HepG2 (cell line): ENCODE measurements around the gene ERF. TPM values are rescaled to one million over a fixed set of nuclear protein-coding genes. Genes with fewer than 3 reads are reported as not detected.

Experiments used
- ATAC-seq: fragments of 200-7000 bp; cut with Tn5 transposase; 3 replicates; pipeline ENCODE4 v1.9.1; 2020; ENCODE audit warnings: mild to moderate bottlenecking, moderate library complexity
- BruUV-seq: library from RNA; stranded (reverse); fragments of 400-500 nt; replicated peaks from 2 replicates; lab custom pipeline; 2021; lab: Mats Ljungman, UMichigan
- CTCF ChIA-PET: fragments of 300-600 bp; formaldehyde crosslinking; extraction: SDS; loops from one replicate; lab custom pipeline; 2021; ENCODE audit warnings: low total read pairs, inconsistent platforms, low intra/inter-chr PET ratio; lab: Yijun Ruan, JAX
- POLR2A ChIA-PET: fragments of 350-600 bp; sonication (Branson Sonifier 250); formaldehyde crosslinking; loops from one replicate; lab custom pipeline; 2020; ENCODE audit warnings: antibody characterized with exemption, inconsistent platforms; lab: Yijun Ruan, JAX
- DNase-seq: peaks from one replicate; pipeline ENCODE4 v3.0.0-alpha.2; 2015; ENCODE audit warnings: low spot score
- FAIRE-seq: peaks from 3 replicates; lab custom pipeline; 2011; peaks lifted over from hg19 to GRCh38; lab: Jason Lieb, UNC
- H2AFZ ChIP-seq: one replicate; pipeline ENCODE4 v1.6.1; 2011; ENCODE audit warnings: low read length, inconsistent platforms
- H3K27ac ChIP-seq: fragments of 300-600 bp; 3 replicates; pipeline ENCODE4 v1.8.0; 2011; ENCODE audit warnings: mixed run types, mild to moderate bottlenecking, mixed read lengths, low read length, inconsistent platforms; ENCODE audit not compliant: insufficient read depth; ENCODE audit errors: extremely low read length
- H3K27me3 ChIP-seq, 2 experiments: fragments of 200-600 bp in 1 of 2; 2 replicates in 1 of 2; 3 replicates in 1 of 2; pipeline versions ENCODE4 v1.6.0 to v1.8.0; 2011; ENCODE audit warnings: low read length in 2 of 2, mild to moderate bottlenecking in 2 of 2, moderate library complexity in 2 of 2, inconsistent platforms in 1 of 2; ENCODE audit not compliant: insufficient read depth in 2 of 2, control insufficient read depth in 1 of 2
- H3K36me3 ChIP-seq, 2 experiments: fragments of 200-600 bp in 1 of 2; replicated peaks in 1 of 2; 2 replicates in 1 of 2; 3 replicates in 1 of 2; pipeline versions ENCODE4 v1.5.1 to v1.8.0; 2011; ENCODE audit warnings: low read length in 2 of 2, inconsistent platforms in 1 of 2; ENCODE audit not compliant: insufficient read depth in 2 of 2, control insufficient read depth in 1 of 2
- H3K4me1 ChIP-seq: 2 replicates; pipeline ENCODE4 v1.5.1; 2012; ENCODE audit warnings: low read length, inconsistent platforms; ENCODE audit not compliant: insufficient read depth
- H3K4me2 ChIP-seq: 2 replicates; pipeline ENCODE4 v1.6.0; 2011; ENCODE audit warnings: low read depth, low read length, inconsistent platforms
- H3K4me3 ChIP-seq, 3 experiments: fragments of 200-600 bp in 1 of 3; sonication (generic), shearing (Covaris generic) in 1 of 3; replicated peaks in 1 of 3; 2 replicates each; pipeline ENCODE4 v1.5.1; 2011 to 2016; ENCODE audit warnings: low read length in 3 of 3, inconsistent platforms in 2 of 3, low read depth in 2 of 3, mild to moderate bottlenecking in 2 of 3, control low read depth in 1 of 3, mixed read lengths in 1 of 3; ENCODE audit not compliant: insufficient read depth in 1 of 3
- H3K79me2 ChIP-seq: one replicate; pipeline ENCODE4 v1.6.1; 2011; ENCODE audit warnings: low read length, inconsistent platforms; ENCODE audit not compliant: insufficient read depth
- H3K9ac ChIP-seq: 2 replicates; pipeline ENCODE4 v1.6.0; 2011; ENCODE audit warnings: mild to moderate bottlenecking, low read depth, low read length, inconsistent platforms; ENCODE audit not compliant: insufficient read depth
- H3K9me3 ChIP-seq: 2 replicates; pipeline ENCODE4 v1.5.1; 2012; ENCODE audit warnings: mild to moderate bottlenecking, low read length
- H4K20me1 ChIP-seq: 2 replicates; pipeline ENCODE4 v1.6.0; 2011; ENCODE audit warnings: inconsistent platforms, mild to moderate bottlenecking, low read length, moderate library complexity; ENCODE audit not compliant: insufficient read depth
- AGO2 ChIP-seq: fragments of 200-400 bp; formaldehyde crosslinking; optimal IDR thresholded peaks from 2 replicates; pipeline ENCODE3; 2017; ENCODE audit warnings: mild to moderate bottlenecking, low read depth, low read length, moderate library complexity
- ATF7 ChIP-seq, 2 experiments: fragments of 450-650 bp in 1 of 2; sonication (generic) in 1 of 2; formaldehyde crosslinking in 1 of 2; IDR thresholded peaks; 2 replicates each; pipeline versions ENCODE4 v1.4.0 to v1.6.1; 2016 to 2020; ENCODE audit warnings: antibody characterized with exemption in 1 of 2, mild to moderate bottlenecking in 1 of 2, missing genetic modification reagents in 1 of 2
- CREB1 ChIP-seq, 2 experiments: fragments of 450-650 bp in 1 of 2; IDR thresholded peaks; 2 replicates each; pipeline ENCODE4 v1.6.1; 2016 to 2017; ENCODE audit warnings: control low read depth in 1 of 2, mild to moderate bottlenecking in 1 of 2, missing compliant biosample characterization in 1 of 2, missing genetic modification characterization in 1 of 2
- RBFOX2 ChIP-seq: fragments of 200-400 bp; formaldehyde crosslinking; IDR thresholded peaks from 2 replicates; pipeline ENCODE4 v1.6.1; 2017; ENCODE audit warnings: low read depth, mild to moderate bottlenecking, low read length
- WGBS: methylation state at CpG from one replicate; pipeline ENCODE4 v1.1.6; 2017; ENCODE audit warnings: low lambda C conversion rate; 5-methylcytosine and 5-hydroxymethylcytosine counted together
- in situ Hi-C: cut with HindIII; loops from 2 replicates; pipeline ENCODE4 v1.10.0; 2017; ENCODE audit warnings: low pct_unique_long_range_greater_than_20kb; ENCODE audit not compliant: extremely low pct_ligation_motif_present
- intact Hi-C: fragments of 100-400 bp; cut with micrococcal nuclease; formaldehyde crosslinking; loops from one replicate; pipeline ENCODE4 v1.10.0; 2022; ENCODE audit not compliant: unreplicated experiment
- polyA plus RNA-seq, 8 experiments: library from polyadenylated mRNA; depleted of rRNA in 3 of 8; stranded (reverse) in 7 of 8; unstranded in 1 of 8; fragments of >200 nt; fragmentation: Illumina TruSeq in 4 of 8; extraction: Trizol in 4 of 8; gene quantifications; 2 replicates each; pipeline versions ENCODE4 v1.2.1 to v1.2.3, GENCODE V29; 2011 to 2016; ENCODE audit warnings: low read depth in 4 of 8, missing spikeins in 1 of 8, mixed read lengths in 1 of 8; ENCODE audit not compliant: insufficient read depth in 1 of 8
- total RNA-seq, 5 experiments: library from RNA; depleted of rRNA; stranded (reverse); fragments of >200 nt; fragmentation: Illumina TruSeq; extraction: Trizol; gene quantifications; 2 replicates each; pipeline ENCODE4 v1.2.3, GENCODE V29; 2016; ENCODE audit warnings: low read depth in 1 of 5
- TF ChIP-seq, protein P1 (sequence below): sonication (generic); formaldehyde crosslinking; IDR thresholded peaks from 2 replicates; pipeline ENCODE4 v1.5.0; 2020; ENCODE audit warnings: mild to moderate bottlenecking, missing genetic modification reagents, borderline replicate concordance
- TF ChIP-seq, protein P2 (sequence below): sonication (generic); formaldehyde crosslinking; IDR thresholded peaks from 2 replicates; pipeline ENCODE4 v1.4.0; 2020; ENCODE audit warnings: missing genetic modification reagents

ERF gene
- total and polyA plus RNA-seq, 2 of the 13 experiments (the other 11 are each of a cell fraction or from before 2014, with no cell fraction given): 67.1 to 69.9 TPM

DNA sequence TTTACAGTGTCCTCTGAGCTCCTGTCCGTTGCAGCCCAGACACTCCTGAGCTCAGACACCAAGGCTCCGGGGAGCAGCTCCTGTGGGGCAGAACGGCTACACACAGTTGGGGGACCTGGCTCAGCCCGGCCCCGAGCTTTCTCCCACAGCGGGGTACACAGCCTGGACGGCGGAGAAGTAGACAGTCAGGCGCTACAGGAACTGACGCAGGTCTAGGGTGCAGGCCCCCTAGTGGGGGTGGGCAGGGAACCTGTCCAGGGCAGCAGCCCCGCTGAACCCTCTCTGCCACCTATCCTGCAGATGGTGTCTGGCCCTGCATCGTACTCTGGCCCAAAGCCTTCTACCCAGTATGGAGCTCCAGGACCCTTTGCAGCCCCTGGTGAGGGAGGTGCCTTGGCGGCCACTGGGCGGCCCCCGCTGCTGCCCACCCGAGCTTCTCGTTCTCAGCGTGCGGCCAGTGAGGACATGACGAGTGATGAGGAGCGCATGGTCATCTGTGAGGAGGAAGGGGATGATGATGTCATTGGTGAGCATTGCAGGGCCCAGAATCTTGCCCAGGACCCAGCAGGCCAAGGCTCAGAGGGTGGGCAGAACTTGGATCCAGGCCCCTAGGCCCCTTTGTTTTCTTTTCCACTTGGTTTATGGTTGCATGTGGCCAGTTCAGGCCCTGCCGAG lies 34.1 kb upstream of the ERF start:
- WGBS: 98% methylated on average over 12 of the region's 22 CpGs
- peak; percentile 77 for TF ChIP-seq ATF7 (IDR thresholded peaks at IDR 0.05)
- TF ChIP-seq ATF7 (CRISPR knock-in tag; IDR thresholded peaks at IDR 0.05): no peak
- peak; percentile 71 for TF ChIP-seq AGO2
- TF ChIP-seq CREB1 (IDR thresholded peaks at IDR 0.05): peak; percentile 60; the same call in 1 of the 2 replicates
- TF ChIP-seq CREB1 (CRISPR knock-in tag; IDR thresholded peaks at IDR 0.05): no peak
- TF ChIP-seq RBFOX2: 0 out of 2 replicates have a peak, but pooled peaks have one; percentile 42
- TF ChIP-seq, protein P1, sequence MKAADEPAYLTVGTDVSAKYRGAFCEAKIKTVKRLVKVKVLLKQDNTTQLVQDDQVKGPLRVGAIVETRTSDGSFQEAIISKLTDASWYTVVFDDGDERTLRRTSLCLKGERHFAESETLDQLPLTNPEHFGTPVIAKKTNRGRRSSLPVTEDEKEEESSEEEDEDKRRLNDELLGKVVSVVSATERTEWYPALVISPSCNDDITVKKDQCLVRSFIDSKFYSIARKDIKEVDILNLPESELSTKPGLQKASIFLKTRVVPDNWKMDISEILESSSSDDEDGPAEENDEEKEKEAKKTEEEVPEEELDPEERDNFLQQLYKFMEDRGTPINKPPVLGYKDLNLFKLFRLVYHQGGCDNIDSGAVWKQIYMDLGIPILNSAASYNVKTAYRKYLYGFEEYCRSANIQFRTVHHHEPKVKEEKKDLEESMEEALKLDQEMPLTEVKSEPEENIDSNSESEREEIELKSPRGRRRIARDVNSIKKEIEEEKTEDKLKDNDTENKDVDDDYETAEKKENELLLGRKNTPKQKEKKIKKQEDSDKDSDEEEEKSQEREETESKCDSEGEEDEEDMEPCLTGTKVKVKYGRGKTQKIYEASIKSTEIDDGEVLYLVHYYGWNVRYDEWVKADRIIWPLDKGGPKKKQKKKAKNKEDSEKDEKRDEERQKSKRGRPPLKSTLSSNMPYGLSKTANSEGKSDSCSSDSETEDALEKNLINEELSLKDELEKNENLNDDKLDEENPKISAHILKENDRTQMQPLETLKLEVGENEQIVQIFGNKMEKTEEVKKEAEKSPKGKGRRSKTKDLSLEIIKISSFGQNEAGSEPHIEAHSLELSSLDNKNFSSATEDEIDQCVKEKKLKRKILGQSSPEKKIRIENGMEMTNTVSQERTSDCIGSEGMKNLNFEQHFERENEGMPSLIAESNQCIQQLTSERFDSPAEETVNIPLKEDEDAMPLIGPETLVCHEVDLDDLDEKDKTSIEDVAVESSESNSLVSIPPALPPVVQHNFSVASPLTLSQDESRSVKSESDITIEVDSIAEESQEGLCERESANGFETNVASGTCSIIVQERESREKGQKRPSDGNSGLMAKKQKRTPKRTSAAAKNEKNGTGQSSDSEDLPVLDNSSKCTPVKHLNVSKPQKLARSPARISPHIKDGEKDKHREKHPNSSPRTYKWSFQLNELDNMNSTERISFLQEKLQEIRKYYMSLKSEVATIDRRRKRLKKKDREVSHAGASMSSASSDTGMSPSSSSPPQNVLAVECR (CRISPR knock-in tag): no peak
- TF ChIP-seq, protein P2, sequence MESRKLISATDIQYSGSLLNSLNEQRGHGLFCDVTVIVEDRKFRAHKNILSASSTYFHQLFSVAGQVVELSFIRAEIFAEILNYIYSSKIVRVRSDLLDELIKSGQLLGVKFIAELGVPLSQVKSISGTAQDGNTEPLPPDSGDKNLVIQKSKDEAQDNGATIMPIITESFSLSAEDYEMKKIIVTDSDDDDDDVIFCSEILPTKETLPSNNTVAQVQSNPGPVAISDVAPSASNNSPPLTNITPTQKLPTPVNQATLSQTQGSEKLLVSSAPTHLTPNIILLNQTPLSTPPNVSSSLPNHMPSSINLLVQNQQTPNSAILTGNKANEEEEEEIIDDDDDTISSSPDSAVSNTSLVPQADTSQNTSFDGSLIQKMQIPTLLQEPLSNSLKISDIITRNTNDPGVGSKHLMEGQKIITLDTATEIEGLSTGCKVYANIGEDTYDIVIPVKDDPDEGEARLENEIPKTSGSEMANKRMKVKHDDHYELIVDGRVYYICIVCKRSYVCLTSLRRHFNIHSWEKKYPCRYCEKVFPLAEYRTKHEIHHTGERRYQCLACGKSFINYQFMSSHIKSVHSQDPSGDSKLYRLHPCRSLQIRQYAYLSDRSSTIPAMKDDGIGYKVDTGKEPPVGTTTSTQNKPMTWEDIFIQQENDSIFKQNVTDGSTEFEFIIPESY (CRISPR knock-in tag): peak; percentile 16; the same call in 1 of the 2 replicates
- H3K4me2 ChIP-seq: no peak overlapping the region
- H4K20me1 ChIP-seq: peaks cover 11% of the 10 kb centered on the region; the same call in 1 of the 2 replicates
- H3K36me3 ChIP-seq: peaks cover 32 to 70% of the 10 kb centered on the region in 2 experiments; a peak in 4 of 5 replicates
- BruUV-seq: no TSS peak
- in situ Hi-C loops: loop anchor here (5.0 kb wide), 1 partner anchor 37 kb away; no protein-coding TSS in a partner anchor
- ChIA-PET CTCF (interaction anchor here (2.5 kb wide), 1 partner anchor 156 kb away, joined by 9 read pairs; no protein-coding TSS in a partner anchor), POLR2A (no interaction called here)
- FAIRE-seq: no peak
- peaks cover 18% of the 10 kb centered on the region for H3K79me2 ChIP-seq
- intact Hi-C loops: no loop called here
- H2AFZ ChIP-seq: no peak overlapping the region
- H3K9me3 ChIP-seq: no peaks in the 10 kb centered on the region
- H3K4me1 ChIP-seq: peaks cover 18% of the 10 kb centered on the region
- H3K4me3 ChIP-seq: no peak overlapping the region
- ATAC-seq: no peak
- H3K9ac ChIP-seq: no peak overlapping the region
- no peak overlapping the region for H3K27ac ChIP-seq
- no peak for DNase-seq
- H3K27me3 ChIP-seq: no peaks in the 10 kb centered on the region; a peak in 1 of 5 replicates
